Stimulated activated CD8-positive, alpha-beta memory T cell treated with anti-CD3 and anti-CD28 coated beads, Interleukin-12 subunit alpha, Interleukin-12 subunit beta, amount 100 ng/mL, for 24 hours (primary cell): ENCODE results near the gene GABRA4.

Source experiments
- DNase-seq: peaks from one replicate; pipeline ENCODE4 v3.0.0-alpha.2; 2020; ENCODE audit errors: extremely low read depth

Gene GABRA4

GRCh38 chr4:46979283-46979682 is 14.1 kb downstream of the GABRA4 start:
- no peak for DNase-seq

GRCh38 chr4:46977245-46977644 is 16.1 kb downstream of the GABRA4 start:
- no peak for DNase-seq

- DNase-seq: no peak
Measured at GRCh38 chr4:46975812-46976553, 17.4 kb downstream of the GABRA4 start.

- DNase-seq: no peak
Measured at GRCh38 chr4:46974891-46975543, 18.4 kb downstream of the GABRA4 start.

GRCh38 chr4:46968847-46969246 is 24.5 kb downstream of the GABRA4 start:
- no peak for DNase-seq

GRCh38 chr4:46967631-46968030 is 25.8 kb downstream of the GABRA4 start:
- DNase-seq: no peak

GRCh38 chr4:46958742-46959488 is 34.5 kb downstream of the GABRA4 start:
- no peak for DNase-seq

- DNase-seq: no peak
Measured at GRCh38 chr4:46956451-46956850, 36.9 kb downstream of the GABRA4 start.

- no peak for DNase-seq
Measured at GRCh38 chr4:46955601-46956000, 37.8 kb downstream of the GABRA4 start.

- DNase-seq: no peak
Measured at GRCh38 chr4:46954643-46955042, 38.7 kb downstream of the GABRA4 start.

- no peak for DNase-seq
Measured at GRCh38 chr4:46953564-46953963, 39.8 kb downstream of the GABRA4 start.

GRCh38 chr4:46952451-46952850 is 40.9 kb downstream of the GABRA4 start:
- no peak for DNase-seq

GRCh38 chr4:46950826-46951225 is 42.6 kb downstream of the GABRA4 start:
- DNase-seq: no peak

- no peak for DNase-seq
Measured at GRCh38 chr4:46949822-46950221, 43.6 kb downstream of the GABRA4 start.

GRCh38 chr4:46947541-46947940 is 45.8 kb downstream of the GABRA4 start:
- no peak for DNase-seq

GRCh38 chr4:46946919-46947536 is 46.4 kb downstream of the GABRA4 start:
- DNase-seq: no peak

- no peak for DNase-seq
Measured at GRCh38 chr4:46945062-46945461, 48.3 kb downstream of the GABRA4 start.

GRCh38 chr4:46944345-46944744 is 49.0 kb downstream of the GABRA4 start:
- no peak for DNase-seq

- no peak for DNase-seq
Measured at GRCh38 chr4:46937493-46937892, 55.9 kb downstream of the GABRA4 start.

GRCh38 chr4:46934726-46935125 is 58.7 kb downstream of the GABRA4 start:
- DNase-seq: no peak

- DNase-seq: no peak
Measured at GRCh38 chr4:46933686-46934085, 59.7 kb downstream of the GABRA4 start.

- no peak for DNase-seq
Measured at GRCh38 chr4:46931981-46932380, 61.4 kb downstream of the GABRA4 start.
